GM21423 (cell line): Measurements from ENCODE around the gene EPHB2.

ENCODE experiments used
- ATAC-seq: cut with Tn5 transposase; IDR thresholded peaks from one replicate; pipeline ENCODE4 v1.9.1; 2021; ENCODE audit warnings: mild to moderate bottlenecking, moderate library complexity; ENCODE audit not compliant: unreplicated experiment

EPHB2 gene

GRCh38 chr1:22749919-22750684 is 39.5 kb downstream of the EPHB2 start:
- ATAC-seq = no peak

GRCh38 chr1:22750685-22751051 is 40.0 kb downstream of the EPHB2 start:
- ATAC-seq = no peak

DNA sequence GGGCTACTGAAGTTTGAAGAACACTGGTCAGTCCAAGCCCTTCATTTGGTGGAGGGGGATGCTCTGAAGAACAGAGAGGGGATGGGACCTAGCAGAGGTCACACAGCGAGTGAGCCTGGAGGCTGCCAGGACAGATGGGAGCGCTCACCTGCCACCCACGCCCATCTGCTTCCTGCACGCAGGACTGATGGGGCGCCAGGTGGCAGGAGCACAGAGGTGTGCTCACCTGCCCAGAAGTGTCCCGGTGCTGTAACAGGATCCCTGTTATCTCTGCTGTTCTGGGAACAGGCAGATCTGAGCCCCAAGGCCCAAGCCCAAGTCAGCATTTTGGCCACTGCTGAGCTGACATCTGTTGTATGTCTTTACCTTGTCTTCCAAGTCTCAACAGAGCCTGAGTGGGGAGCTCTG is 40.5 kb downstream of the EPHB2 start:
- ATAC-seq = no peak

DNA sequence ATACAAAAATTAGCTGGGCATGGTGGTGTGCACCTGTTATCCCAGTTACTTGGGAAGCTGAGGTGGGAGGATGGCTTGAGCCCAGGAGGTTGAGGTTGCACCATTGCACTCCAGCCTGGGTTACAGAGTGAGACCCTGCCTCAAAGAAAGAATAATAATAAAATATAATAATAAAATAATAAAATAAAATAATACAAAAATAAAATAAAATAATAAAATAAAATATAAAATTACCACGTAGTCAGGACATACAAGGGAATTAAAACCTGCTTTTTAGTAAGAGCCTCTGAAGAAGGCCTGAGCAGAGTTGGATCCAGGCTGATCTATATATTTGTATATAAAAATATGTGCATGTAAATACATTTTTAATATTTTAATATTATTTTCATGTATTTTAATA is 41.7 kb downstream of the EPHB2 start:
- no peak for ATAC-seq

- no peak for ATAC-seq
Measured at GRCh38 chr1:22753481-22753971, 42.9 kb downstream of the EPHB2 start.

DNA sequence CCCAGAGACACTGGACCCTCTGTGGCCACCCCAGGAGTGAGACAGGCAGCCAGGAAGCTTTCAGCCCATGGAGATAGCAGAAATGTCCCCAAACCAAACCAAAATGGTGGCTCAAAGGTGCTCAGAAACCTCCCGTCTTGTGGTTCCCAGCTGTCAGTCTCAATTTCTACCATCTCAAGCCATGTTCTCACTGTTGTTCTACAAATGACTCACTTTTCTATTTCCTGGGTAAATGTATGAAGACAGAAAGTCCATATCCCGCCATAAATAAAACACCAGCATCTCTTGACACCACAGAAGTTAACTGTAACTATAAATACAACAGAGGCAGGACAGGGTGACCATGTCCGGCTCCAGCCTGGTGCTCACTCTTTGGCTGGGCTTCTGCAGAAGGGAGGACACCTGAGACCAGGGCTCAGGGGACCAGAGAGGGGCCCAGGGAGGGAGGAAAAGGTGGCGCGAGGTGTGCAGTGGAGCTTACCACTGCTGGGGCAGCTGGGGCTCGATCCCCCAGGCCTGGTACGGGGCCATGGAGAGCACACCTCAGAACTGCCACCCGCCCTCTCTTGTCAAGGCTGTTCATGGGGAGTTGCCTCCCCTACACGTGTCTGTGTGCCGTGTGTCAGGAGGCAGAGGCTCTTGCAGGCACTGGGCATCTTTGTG is 43.6 kb downstream of the EPHB2 start:
- ATAC-seq = no peak

DNA sequence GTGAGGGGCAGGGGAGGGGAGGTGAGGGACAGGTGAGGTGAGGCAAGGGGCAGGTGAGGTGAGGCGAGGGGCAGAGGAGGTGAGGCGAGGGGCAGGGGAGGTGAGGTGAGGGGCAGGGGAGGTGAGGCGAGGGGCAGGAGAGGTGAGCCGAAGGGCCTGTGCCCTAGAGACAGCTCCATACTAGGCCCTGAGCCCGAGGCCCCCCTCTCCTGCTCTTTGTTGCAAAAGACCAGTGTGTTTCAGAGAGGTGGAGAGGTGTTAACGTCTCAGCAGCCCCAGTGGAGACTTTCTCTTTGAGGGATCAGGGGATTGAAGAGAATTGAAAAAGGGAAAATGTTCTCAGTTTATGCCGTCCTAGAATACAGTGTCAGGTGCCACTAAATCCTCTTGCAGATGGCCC is 44.2 kb downstream of the EPHB2 start:
- ATAC-seq = no peak

DNA sequence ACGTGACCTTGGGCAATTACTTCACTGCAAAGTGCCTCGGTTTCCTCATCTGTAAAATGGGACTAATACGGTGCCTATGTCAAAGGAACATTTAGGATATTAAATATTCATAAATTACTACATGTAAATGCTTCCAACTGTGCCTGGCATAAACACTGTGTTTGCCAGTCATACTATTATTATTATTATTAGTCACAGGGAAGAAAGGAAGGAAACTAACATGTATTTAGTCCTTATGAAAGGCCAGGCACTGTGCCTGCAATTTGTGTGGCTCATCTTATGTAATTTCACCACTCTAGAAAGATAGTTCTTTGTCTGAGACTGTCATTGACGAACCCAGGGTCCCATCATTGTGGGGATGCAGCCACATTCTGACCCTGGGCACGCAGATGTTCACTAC is 45.0 kb downstream of the EPHB2 start:
- no peak for ATAC-seq

DNA sequence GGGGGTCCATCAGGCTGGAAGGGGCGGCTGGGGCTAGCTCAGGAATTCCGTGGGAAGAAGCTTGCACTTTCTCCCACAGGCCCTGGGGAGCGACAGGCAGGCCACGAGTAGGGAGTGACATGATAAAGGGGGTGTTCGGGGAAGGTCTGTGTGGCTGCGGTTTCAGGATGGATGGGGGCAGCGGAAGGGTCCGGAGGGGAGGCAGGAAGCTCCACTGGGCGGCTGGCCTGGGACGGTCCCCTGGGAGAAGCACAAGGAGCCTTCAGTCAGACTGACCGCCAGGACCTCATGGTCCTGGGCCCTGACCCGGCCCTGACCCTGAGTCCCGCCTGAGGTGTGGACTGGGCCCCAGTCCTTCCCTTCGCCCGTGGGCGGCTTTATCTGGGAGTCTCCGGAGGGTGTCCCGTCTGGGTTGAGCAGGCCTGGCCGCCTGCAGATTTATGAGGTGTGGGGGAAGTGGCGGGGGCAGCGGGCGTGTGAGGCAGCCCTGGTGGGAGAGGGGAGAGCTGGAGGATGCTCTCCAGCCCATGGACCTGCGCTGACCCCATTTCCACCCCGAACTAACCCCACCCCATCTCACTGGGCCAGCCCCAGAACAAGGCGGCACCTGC is 45.6 kb downstream of the EPHB2 start:
- no peak for ATAC-seq

- no peak for ATAC-seq
Measured at GRCh38 chr1:22760455-22760854, 49.8 kb downstream of the EPHB2 start.

DNA sequence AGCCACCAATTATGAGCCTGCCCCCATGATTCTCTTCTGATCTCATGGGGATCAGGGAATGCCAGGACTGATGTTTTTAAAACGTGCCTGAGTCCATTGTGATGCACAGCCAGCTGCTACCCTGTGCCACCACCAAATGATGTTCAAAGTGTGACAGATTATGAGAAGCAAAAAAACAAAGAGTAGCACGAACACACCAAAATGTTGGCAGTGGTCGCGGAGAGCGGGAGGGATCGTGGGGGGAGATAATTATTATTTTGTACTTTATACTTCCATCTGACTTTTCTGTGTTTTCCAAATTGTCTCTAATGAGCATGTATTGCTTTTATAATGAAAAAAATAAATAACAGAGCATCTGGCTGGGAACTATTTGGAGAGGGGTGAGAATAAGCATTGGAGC is 50.5 kb downstream of the EPHB2 start:
- ATAC-seq = no peak

DNA sequence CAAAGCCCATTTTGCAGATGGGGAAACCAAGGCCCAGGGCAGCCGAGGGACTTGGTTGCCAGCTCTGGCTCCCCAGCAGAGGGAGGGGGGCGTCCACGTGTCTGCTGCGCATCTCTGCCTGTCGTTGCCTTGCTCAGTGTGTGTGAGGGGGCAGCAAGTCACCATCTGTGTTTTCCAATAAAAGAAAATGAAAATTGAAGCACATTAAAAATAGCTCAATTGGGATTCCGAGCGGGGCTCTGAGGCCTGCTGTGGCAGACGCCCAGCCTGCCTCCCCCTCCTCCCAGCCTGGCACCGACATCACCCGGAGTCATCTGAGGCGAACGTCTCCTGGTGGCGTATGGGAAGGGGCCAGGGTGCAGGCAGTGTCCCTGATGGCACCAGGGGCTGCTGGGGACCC is 51.2 kb downstream of the EPHB2 start:
- ATAC-seq = no peak

DNA sequence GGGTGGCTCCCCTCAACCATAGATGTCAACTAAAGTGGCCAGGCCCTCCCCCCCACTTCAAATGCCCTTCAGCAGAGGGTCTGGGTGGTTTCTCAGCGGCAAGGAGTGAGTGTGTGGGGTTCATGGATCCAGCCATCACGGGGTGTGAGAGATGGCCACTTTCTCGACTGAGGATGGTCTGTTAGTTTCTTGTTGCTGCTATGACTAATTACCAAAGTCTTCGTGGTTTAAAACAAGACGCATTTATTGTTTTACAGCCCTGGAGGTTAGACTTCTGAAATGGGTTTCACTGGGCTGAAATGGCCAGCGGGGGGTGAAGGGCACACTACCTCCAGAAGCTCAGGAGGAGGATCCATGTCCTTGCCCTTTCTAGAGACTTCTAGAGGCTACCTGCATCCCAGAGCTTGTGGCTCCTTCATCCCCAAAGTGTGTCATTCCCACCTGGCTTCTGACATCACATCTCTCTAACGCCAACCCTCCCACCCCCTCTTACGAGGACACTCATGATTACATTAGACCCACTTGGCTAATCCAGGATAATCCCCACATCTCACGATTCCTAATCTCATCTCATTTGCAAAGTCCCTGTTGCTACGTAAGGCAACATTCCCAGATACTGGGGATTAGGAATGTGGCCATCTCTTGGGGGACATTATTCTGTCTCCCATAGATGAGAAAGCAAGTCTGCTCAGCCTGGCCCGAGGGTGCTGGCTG is 53.0 kb downstream of the EPHB2 start:
- no peak for ATAC-seq

GRCh38 chr1:22767852-22768251 is 57.2 kb downstream of the EPHB2 start:
- ATAC-seq = no peak

GRCh38 chr1:22769932-22770331 is 59.3 kb downstream of the EPHB2 start:
- no peak for ATAC-seq

- no peak for ATAC-seq
Measured at GRCh38 chr1:22772014-22772413, 61.4 kb downstream of the EPHB2 start.

GRCh38 chr1:22773981-22774832 is 63.6 kb downstream of the EPHB2 start:
- ATAC-seq = no peak

DNA sequence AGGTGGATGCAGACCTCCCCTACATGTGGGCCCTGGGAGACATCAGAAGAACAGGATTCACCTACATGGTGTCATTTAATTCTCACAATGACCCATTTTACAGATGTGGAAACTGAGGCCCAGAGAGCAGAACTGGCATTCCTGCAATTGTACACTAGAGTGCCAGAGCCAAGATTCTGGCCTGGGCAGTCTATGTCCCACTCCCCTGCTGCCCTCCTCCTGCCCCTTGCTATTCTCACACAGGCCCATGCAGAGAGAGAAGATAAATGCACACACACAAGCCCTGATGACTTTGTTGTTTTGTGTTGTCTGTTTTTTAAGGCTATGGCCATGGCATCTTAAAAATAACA is 64.2 kb downstream of the EPHB2 start:
- no peak for ATAC-seq

GRCh38 chr1:22775478-22775877 is 64.8 kb downstream of the EPHB2 start:
- no peak for ATAC-seq

DNA sequence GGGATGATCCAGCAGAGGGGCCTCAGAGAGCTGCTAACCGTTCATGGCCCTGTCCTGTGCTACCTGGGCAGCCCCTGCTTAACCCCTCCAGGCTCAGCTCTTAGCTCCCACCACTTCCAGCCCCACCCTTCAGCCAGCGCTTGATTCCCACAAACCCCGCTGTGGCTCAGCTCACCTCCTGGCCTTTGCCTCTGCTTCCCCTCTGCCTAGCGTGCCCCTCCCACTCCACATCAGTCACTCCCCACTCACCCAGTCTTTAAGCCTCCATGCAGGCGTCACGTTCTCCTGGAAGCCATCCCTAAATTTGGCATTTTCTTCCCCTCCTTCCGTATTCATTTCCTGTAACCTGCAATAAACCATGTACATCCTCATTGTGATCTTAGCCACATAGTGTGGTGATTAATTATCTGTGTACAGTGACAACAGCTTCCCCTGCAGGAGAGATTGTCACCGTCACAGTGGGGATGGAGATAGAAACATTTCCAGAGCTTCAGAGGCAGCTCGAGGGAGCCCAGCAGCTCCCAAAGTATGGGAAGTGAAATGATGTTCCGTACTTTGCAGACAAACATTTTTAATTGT is 65.5 kb downstream of the EPHB2 start:
- no peak for ATAC-seq
